ENCODE measurements around the gene CASS4.

Gene CASS4

Small RNAs within 50 kb of the gene (small RNA-seq; reads per million reads assigned to genes)
- gene RPL39P = 0 reads per million in 2 experiments

Measured in SK-N-DZ (cell line).